AG09309 (cell line): ENCODE data around the gene DNMT1.
A peak's percentile ranks its signal among the peaks of the same experiment; 100 is the strongest.

Experiments
- DNase-seq: peaks from one replicate; pipeline ENCODE4 v3.0.0-alpha.2; 2010; ENCODE audit warnings: low read depth
- H3K4me3 ChIP-seq: 2 replicates; pipeline ENCODE4 v1.5.1; 2011; ENCODE audit warnings: mild to moderate bottlenecking, low read depth, low read length, moderate library complexity; ENCODE audit not compliant: control insufficient read depth
- TF ChIP-seq, protein P1 (sequence below): IDR thresholded peaks from 2 replicates; pipeline ENCODE4 v1.5.1; 2011; ENCODE audit warnings: mild to moderate bottlenecking, low read depth, low read length, inconsistent platforms; ENCODE audit not compliant: insufficient read depth, control insufficient read depth; ENCODE audit errors: missing control alignments

DNMT1 gene

DNA sequence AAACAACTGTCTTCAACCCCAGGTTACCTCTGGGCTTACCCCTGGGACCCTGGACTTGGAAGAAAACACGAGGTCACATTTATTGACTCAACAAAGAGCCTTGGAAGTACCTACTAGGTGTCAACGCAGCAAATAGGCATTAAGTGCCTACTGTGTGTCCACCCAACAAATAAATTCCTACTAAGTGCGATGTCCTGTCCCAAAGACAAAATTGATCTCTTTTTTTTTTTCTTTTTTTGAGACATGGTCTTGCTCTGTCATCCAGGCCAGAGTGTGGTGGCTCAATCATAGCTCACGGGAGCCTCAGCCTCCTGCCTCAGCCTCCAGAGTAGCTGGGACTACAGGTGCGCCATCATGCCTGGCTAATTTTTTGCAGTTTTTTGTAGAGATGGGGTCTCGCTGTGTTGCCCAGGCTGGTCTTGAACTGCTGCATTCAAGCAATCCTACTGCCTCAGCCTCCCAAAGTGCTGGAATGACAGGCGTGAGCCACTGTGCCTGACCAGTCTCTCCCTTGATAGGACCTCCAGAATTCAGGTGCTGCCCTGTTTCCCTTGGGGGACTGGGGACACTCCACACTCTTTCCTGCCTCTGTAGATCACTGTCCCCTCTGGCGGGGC, 37.0 kb upstream of the DNMT1 start:
- no peak for DNase-seq
- peak overlapping the region; percentile 87 for H3K4me3 ChIP-seq
- TF ChIP-seq, protein P1, sequence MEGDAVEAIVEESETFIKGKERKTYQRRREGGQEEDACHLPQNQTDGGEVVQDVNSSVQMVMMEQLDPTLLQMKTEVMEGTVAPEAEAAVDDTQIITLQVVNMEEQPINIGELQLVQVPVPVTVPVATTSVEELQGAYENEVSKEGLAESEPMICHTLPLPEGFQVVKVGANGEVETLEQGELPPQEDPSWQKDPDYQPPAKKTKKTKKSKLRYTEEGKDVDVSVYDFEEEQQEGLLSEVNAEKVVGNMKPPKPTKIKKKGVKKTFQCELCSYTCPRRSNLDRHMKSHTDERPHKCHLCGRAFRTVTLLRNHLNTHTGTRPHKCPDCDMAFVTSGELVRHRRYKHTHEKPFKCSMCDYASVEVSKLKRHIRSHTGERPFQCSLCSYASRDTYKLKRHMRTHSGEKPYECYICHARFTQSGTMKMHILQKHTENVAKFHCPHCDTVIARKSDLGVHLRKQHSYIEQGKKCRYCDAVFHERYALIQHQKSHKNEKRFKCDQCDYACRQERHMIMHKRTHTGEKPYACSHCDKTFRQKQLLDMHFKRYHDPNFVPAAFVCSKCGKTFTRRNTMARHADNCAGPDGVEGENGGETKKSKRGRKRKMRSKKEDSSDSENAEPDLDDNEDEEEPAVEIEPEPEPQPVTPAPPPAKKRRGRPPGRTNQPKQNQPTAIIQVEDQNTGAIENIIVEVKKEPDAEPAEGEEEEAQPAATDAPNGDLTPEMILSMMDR: no peak

DNA sequence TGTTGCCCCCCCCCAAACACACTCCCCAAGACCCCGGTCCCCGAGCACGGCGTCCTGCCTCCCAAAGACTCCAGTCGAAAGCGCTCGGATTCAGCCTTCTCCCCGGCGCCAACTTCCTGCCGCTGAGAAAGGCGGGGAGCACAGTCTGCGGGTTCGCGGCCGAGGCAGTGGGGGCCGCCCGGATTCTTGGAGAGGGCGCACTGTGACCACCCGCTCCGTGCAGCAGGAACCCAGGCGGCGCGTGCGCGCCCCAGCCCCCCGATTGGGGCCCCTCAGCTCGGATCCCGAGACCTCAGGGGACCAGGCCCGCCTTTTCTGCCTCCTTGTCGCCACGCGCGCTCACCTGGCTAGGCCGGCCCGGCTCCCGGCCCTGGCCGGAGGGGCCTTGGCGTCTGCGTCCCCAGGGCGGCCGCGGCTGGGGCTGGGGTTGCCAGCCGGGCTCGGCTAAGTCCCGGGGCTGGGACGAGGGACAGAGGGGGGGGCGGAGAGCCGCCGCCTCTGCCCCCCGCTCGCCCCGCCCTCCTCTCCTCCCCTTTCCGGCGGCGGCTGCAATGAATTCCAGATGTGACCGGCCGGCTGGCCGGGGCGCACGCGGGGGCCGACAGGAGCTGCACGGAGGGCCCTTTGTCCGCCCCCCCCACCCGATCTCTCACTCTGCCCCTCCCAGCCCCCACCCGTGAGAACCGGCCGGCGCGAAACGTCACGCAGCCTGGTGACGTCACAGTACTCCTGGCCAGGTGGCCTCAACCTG, 36.3 kb upstream of the DNMT1 start, which contains the start of gene S1PR2:
S1PR2 (minus strand) TSS at position 471 of the 751 bp plus-strand sequence. CDS start 6,426 bp downstream, outside the sequence.
- TF ChIP-seq, protein P1: no peak
- peak within 1 kb of the TSS; percentile 87 for H3K4me3 ChIP-seq
- DNase-seq: no peak

DNA sequence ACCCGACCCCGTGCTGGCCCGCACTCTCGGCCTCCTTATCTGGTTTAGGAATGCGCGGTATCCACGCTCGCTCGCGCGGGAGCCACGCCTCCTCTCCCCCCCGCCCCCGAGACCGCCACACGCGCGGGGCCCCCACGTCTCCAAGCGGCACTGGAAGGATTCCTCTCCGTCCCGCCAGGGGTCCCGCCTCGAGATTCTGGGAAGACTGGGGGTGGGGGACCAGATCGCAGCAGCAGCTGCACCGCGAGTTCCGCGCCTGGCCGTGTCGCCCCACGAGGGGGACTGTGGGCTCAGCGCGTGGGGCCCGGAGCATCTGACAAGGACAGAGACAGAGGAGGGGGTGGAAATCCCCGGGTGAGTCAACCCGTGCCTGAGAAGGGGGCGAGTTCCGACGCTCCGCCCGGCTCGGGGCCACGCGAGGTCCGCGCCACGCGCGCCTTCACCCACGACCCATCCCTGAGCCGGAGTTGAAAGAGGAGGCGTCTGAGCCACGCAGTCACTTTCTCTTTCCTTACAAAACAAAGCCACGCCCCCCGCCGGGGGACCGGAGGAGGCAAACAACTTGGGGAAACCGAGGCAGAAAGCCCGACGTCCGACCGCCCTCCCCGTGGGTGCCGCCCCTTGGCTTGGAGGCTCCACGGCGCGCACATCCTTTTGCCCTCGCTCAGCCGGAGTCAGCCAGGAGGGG, 35.6 kb upstream of the DNMT1 start:
- H3K4me3 ChIP-seq: peak overlapping the region; percentile 87
- no peak for DNase-seq
- TF ChIP-seq, protein P1: no peak

DNA sequence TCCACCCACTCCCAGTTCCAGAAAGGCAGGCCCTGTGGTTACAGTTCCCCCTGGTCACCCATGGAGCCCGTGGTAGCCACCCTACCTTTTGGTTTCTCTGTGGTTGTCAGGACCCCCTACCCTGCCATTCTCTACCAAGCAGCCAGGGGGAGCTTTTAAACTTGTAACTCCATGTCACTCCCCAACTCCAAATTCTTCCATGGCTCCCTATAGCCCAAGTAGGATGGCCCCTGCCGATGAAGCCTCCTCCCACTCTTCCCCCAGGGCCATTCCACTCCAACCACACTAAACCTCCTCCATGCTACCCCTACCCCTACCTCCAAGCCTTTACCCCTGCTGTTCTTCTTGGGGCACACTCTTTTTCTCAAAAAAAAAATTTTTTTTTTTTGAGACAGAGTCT, 34.2 kb upstream of the DNMT1 start:
- DNase-seq: no peak
- TF ChIP-seq, protein P1: peak; percentile 48

DNA sequence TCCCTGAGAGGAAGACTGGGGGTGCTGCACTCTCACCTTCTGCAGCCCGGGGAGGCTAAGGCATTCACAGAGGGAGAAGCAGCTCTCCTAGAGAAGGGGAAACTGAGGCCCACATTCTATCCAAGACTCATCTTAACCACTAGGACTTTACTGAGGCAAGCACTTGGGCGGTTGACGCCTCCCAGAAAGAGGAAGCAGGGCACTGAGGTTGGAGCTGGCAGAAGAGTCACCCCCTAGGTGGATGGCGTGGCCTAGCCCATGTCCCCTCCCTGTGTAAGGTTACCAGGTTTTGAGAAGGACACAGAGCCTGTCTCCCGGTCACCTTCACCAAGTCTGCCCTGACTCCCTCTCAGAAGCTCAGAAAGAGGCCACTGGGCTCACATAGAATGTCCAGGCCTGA, 33.6 kb upstream of the DNMT1 start:
- TF ChIP-seq, protein P1: no peak
- H3K4me3 ChIP-seq: no peak overlapping the region
- DNase-seq: no peak

More for the DNA sequence above, 34.2 kb upstream of the DNMT1 start:
- H3K4me3 ChIP-seq: no peak overlapping the region

DNA sequence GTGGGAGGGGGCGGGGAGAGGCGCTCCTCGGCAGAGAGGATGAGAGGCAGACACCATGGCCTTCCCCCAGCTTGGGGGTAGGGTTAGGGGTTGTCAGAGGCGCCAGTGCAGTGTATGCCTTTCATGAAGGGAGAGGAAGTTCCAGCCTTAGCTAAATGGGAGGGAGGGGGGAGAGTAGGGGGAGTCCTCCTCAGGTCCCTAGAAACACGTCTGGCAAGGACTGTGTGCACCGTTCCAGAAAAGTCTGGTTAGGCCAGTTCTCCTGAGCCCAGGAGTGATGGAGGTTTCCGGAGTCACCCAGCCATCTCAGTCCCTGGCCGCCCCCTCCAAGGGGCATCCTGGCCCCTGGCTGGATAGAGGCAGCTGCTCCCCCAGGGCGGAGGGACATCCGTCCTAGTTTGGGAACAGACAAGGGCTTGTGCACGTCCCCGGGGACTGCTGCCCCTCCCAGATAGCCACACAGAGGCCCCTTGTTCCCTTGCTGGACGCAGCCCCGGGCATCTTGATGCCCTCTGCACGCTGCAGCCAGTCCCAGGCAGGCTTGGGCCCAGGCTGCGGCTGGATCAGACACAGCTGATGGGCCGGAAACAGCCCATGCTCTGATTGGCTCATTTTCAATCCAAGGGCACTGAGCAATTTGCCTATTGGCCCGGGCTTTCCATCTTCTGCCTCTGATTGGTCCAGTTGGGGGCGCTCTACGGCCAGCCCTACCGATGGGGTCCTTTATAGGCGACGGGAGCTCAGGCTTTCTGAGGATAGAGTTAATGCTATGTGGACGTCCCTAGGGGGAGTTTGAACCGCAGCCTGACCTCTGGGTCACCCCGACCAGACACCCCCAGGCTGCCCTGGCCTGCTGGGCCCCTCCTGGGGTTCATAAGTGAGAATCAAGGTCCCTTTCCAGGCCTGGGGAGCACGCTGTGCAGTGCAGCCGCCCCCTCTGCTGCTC, 32.5 kb upstream of the DNMT1 start:
- no peak for DNase-seq
- TF ChIP-seq, protein P1: no peak
- H3K4me3 ChIP-seq: no peak overlapping the region
